Activated naive CD8-positive, alpha-beta T cell treated with anti-CD3 and anti-CD28 coated beads, Interleukin-2, amount 10 ng/mL, durations not matched to agents 7 days and 5 days (primary cell): Measurements from ENCODE around the gene ZDHHC8. TPM values are rescaled to one million over a fixed set of nuclear protein-coding genes. Genes with fewer than 3 reads are reported as not detected.

Source experiments
- ATAC-seq: fragments of 150-1000 bp; cut with Tn5 transposase; one replicate; pipeline ENCODE4 v1.10.0; 2021; ENCODE audit warnings: low read depth, moderate library complexity
- POLR2A ChIA-PET: fragments of 350-600 bp; sonication (Branson Sonifier 250); formaldehyde crosslinking; loops from one replicate; lab custom pipeline; 2021; ENCODE audit warnings: antibody characterized with exemption; lab: Charles Lee
- DNase-seq: peaks from one replicate; pipeline ENCODE4 v3.0.0; 2021
- H3K27ac Mint-ChIP-seq: one replicate; pipeline ENCODE4 v1.8.0; 2022; ENCODE audit warnings: mild to moderate bottlenecking, mixed read lengths
- H3K27me3 Mint-ChIP-seq: one replicate; pipeline ENCODE4 v1.8.0; 2022; ENCODE audit warnings: mild to moderate bottlenecking, moderate library complexity, mixed read lengths
- H3K36me3 Mint-ChIP-seq: one replicate; pipeline ENCODE4 v1.8.0; 2021; ENCODE audit warnings: mild to moderate bottlenecking, mixed read lengths
- H3K4me1 Mint-ChIP-seq: one replicate; pipeline ENCODE4 v1.8.0; 2021; ENCODE audit warnings: mixed read lengths
- H3K4me3 Mint-ChIP-seq: one replicate; pipeline ENCODE4 v1.8.0; 2022; ENCODE audit warnings: mild to moderate bottlenecking, moderate library complexity, mixed read lengths
- H3K9me3 Mint-ChIP-seq: one replicate; pipeline ENCODE4 v1.8.0; 2021; ENCODE audit warnings: mixed read lengths
- total RNA-seq, 2 experiments: library from RNA; stranded (reverse); gene quantifications; one replicate each; pipeline ENCODE4 v1.2.3, GENCODE V29; 2021

ZDHHC8 gene
- total RNA-seq, 2 experiments from 2014 or later: 64.1 to 66.9 TPM

GRCh38 chr22:20106205-20106848 is 25.3 kb upstream of the ZDHHC8 start:
- no peak for DNase-seq
- Mint-ChIP-seq H3K9me3 (no peaks in the 10 kb centered on the region), H3K27me3 (no peaks in the 10 kb centered on the region), H3K27ac (no peak overlapping the region), H3K4me1 (peaks cover 16% of the 10 kb centered on the region), H3K4me3 (no peak overlapping the region), H3K36me3 (peaks cover 3% of the 10 kb centered on the region)
- POLR2A ChIA-PET: interaction anchor here (1.0 to 2.3 kb wide), 3 partner anchors 10 to 11 kb away, joined by 3 to 6 read pairs (median 4); partner anchors contain the start of genes RANBP1 and TRMT2A
- no peak for ATAC-seq

GRCh38 chr22:20106849-20107237 is 24.8 kb upstream of the ZDHHC8 start:
- DNase-seq: no peak
- peaks cover 20% of the 10 kb centered on the region for H3K4me1 Mint-ChIP-seq
- H3K4me3 Mint-ChIP-seq: no peak overlapping the region
- ATAC-seq: no peak
- no peaks in the 10 kb centered on the region for H3K27me3 Mint-ChIP-seq
- H3K36me3 Mint-ChIP-seq: peaks cover 3% of the 10 kb centered on the region
- H3K27ac Mint-ChIP-seq: no peak overlapping the region
- POLR2A ChIA-PET: interaction anchor here (2.3 kb wide), 1 partner anchor 11 kb away, joined by 6 read pairs; the partner anchor contains the start of gene TRMT2A
- H3K9me3 Mint-ChIP-seq: no peaks in the 10 kb centered on the region

GRCh38 chr22:20107471-20107901 is 24.1 kb upstream of the ZDHHC8 start:
- Mint-ChIP-seq H3K27ac (peak overlapping the region; percentile 33), H3K4me1 (peaks cover 20% of the 10 kb centered on the region), H3K27me3 (no peaks in the 10 kb centered on the region), H3K36me3 (peaks cover 6% of the 10 kb centered on the region), H3K4me3 (no peak overlapping the region), H3K9me3 (no peaks in the 10 kb centered on the region)
- no peak for DNase-seq
- POLR2A ChIA-PET: interaction anchor here (2.3 kb wide), 1 partner anchor 10 kb away, joined by 6 read pairs; the partner anchor contains the start of gene TRMT2A
- ATAC-seq: no peak

- H3K27me3 Mint-ChIP-seq: no peaks in the 10 kb centered on the region
- no peak for DNase-seq
- POLR2A ChIA-PET: interaction anchor here (1.4 to 2.3 kb wide), 2 partner anchors 9 to 12 kb away, joined by 4 to 6 read pairs; partner anchors contain the start of gene TRMT2A
- H3K36me3 Mint-ChIP-seq: peaks cover 6% of the 10 kb centered on the region
- no peaks in the 10 kb centered on the region for H3K9me3 Mint-ChIP-seq
- peaks cover 20% of the 10 kb centered on the region for H3K4me1 Mint-ChIP-seq
- H3K27ac Mint-ChIP-seq: peak overlapping the region; percentile 33
- no peak overlapping the region for H3K4me3 Mint-ChIP-seq
- no peak for ATAC-seq
Measured at GRCh38 chr22:20107951-20108756, 23.4 kb upstream of the ZDHHC8 start.

GRCh38 chr22:20108757-20109230 is 22.8 kb upstream of the ZDHHC8 start:
- Mint-ChIP-seq H3K27me3 (no peaks in the 10 kb centered on the region), H3K4me3 (no peak overlapping the region), H3K9me3 (no peaks in the 10 kb centered on the region), H3K27ac (peak overlapping the region; percentile 20), H3K4me1 (peaks cover 17% of the 10 kb centered on the region), H3K36me3 (peaks cover 4% of the 10 kb centered on the region)
- DNase-seq (no peak), ATAC-seq (no peak)
- POLR2A ChIA-PET: interaction anchor here (0.8 to 2.3 kb wide), 5 partner anchors 8 to 88 kb away, joined by 3 to 6 read pairs (median 4); partner anchors contain the start of gene TRMT2A

- Mint-ChIP-seq H3K27ac (peak overlapping the region; percentile 48), H3K36me3 (peaks cover 4% of the 10 kb centered on the region), H3K4me3 (no peak overlapping the region), H3K27me3 (no peaks in the 10 kb centered on the region), H3K4me1 (peaks cover 22% of the 10 kb centered on the region), H3K9me3 (no peaks in the 10 kb centered on the region)
- ATAC-seq (no peak), DNase-seq (no peak)
- POLR2A ChIA-PET: interaction anchor here (0.8 to 3.3 kb wide), 5 partner anchors 9 to 89 kb away, joined by 3 to 20 read pairs (median 4); no protein-coding TSS in a partner anchor
Measured at GRCh38 chr22:20109411-20110358, 21.9 kb upstream of the ZDHHC8 start.

- Mint-ChIP-seq H3K4me1 (peaks cover 25% of the 10 kb centered on the region), H3K9me3 (no peaks in the 10 kb centered on the region), H3K36me3 (peaks cover 6% of the 10 kb centered on the region), H3K27ac (peak overlapping the region; percentile 93), H3K4me3 (no peak overlapping the region), H3K27me3 (no peaks in the 10 kb centered on the region)
- ATAC-seq (no peak), DNase-seq (no peak)
- POLR2A ChIA-PET: interaction anchor here (1.4 to 3.3 kb wide), 3 partner anchors 9 to 90 kb away, joined by 3 to 20 read pairs (median 8); partner anchors contain the start of gene TANGO2
Measured at GRCh38 chr22:20110359-20110985, 21.1 kb upstream of the ZDHHC8 start.

- POLR2A ChIA-PET: interaction anchor here (1.4 to 3.3 kb wide), 3 partner anchors 10 to 90 kb away, joined by 3 to 20 read pairs (median 8); partner anchors contain the start of gene TANGO2
- DNase-seq (peak; percentile 58), ATAC-seq (peak; percentile 70)
- Mint-ChIP-seq H3K9me3 (no peaks in the 10 kb centered on the region), H3K4me1 (peaks cover 25% of the 10 kb centered on the region), H3K36me3 (peaks cover 5% of the 10 kb centered on the region), H3K27me3 (no peaks in the 10 kb centered on the region), H3K27ac (peak overlapping the region; percentile 93), H3K4me3 (peak overlapping the region; percentile 22)
Measured at GRCh38 chr22:20111045-20111688, 20.4 kb upstream of the ZDHHC8 start.

- peak overlapping the region; percentile 71 for H3K4me3 Mint-ChIP-seq
- DNase-seq (no peak), ATAC-seq (no peak)
- H3K27ac Mint-ChIP-seq: peak overlapping the region; percentile 93
- peaks cover 25% of the 10 kb centered on the region for H3K4me1 Mint-ChIP-seq
- POLR2A ChIA-PET: interaction anchor here (0.7 to 3.3 kb wide), 4 partner anchors 11 to 91 kb away, joined by 3 to 20 read pairs (median 6); partner anchors contain the start of gene TANGO2
- H3K27me3 Mint-ChIP-seq: no peaks in the 10 kb centered on the region
- H3K36me3 Mint-ChIP-seq: peaks cover 8% of the 10 kb centered on the region
- no peaks in the 10 kb centered on the region for H3K9me3 Mint-ChIP-seq
Measured at GRCh38 chr22:20111689-20112622, 19.6 kb upstream of the ZDHHC8 start.

- POLR2A ChIA-PET: interaction anchor here (0.5 to 3.3 kb wide), 3 partner anchors 12 to 1960 kb away, joined by 3 to 20 read pairs (median 8); partner anchors contain the start of gene TANGO2
- Mint-ChIP-seq H3K27me3 (no peaks in the 10 kb centered on the region), H3K9me3 (no peaks in the 10 kb centered on the region), H3K4me1 (peaks cover 25% of the 10 kb centered on the region), H3K27ac (peak overlapping the region; percentile 93), H3K4me3 (no peak overlapping the region), H3K36me3 (peaks cover 8% of the 10 kb centered on the region)
- ATAC-seq: no peak
- no peak for DNase-seq
Measured at GRCh38 chr22:20112623-20113511, 18.7 kb upstream of the ZDHHC8 start.
